ENCODE results near the gene IQCF6. TPM values are rescaled to one million over a fixed set of nuclear protein-coding genes. Genes with fewer than 3 reads are reported as not detected.

IQCF6 gene
- total and polyA plus RNA-seq, 2 of the 13 experiments (the other 11 are each of a cell fraction or from before 2014, with no cell fraction given), result not detected

GRCh38 chr3:51802106-51802703, 23.2 kb upstream of the IQCF6 start (continued):
- no peak for TF ChIP-seq ZNF18 (CRISPR knock-in tag; IDR thresholded peaks at IDR 0.05; ENCODE audit: insufficient replicate concordance)
- no peak for TF ChIP-seq ZNF747 (CRISPR knock-in tag; IDR thresholded peaks at IDR 0.05; ENCODE audit: borderline replicate concordance)
- TF ChIP-seq MXD1 (CRISPR knock-in tag; IDR thresholded peaks at IDR 0.05), result no peak
- TF ChIP-seq ZNF20 (CRISPR knock-in tag; IDR thresholded peaks at IDR 0.05), result no peak
- no peak for TF ChIP-seq SRSF9 (IDR thresholded peaks at IDR 0.05; ENCODE audit: borderline replicate concordance, insufficient read depth, low read depth, low read length, poor library complexity, severe bottlenecking)
- no peak for TF ChIP-seq HMG20A (CRISPR knock-in tag; IDR thresholded peaks at IDR 0.05; ENCODE audit: borderline replicate concordance)
- TF ChIP-seq KIAA2018 (CRISPR knock-in tag; IDR thresholded peaks at IDR 0.05; ENCODE audit: borderline replicate concordance), result no peak
